ENCODE results near the gene OLFM4.

DNA sequence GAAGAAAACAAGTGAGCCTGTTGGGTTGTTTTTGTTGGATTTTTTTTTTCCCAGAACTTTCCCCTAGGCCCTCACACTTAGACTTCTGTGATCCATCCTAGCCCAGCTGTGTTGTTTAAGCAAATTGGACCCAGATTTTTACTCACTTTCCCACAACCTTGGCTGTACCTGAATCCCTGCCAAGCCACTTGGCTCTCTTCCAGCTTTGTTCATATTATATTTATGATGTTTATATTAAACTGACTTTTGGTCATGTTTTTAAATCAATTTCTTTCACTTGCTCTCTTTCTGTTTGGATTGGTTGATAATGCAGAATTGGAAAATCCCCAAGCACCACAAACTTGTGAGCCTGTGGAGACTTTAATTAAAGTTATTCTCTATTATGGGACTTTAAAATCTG, 16.6 kb downstream of the OLFM4 start:
- TF ChIP-seq, protein P1, sequence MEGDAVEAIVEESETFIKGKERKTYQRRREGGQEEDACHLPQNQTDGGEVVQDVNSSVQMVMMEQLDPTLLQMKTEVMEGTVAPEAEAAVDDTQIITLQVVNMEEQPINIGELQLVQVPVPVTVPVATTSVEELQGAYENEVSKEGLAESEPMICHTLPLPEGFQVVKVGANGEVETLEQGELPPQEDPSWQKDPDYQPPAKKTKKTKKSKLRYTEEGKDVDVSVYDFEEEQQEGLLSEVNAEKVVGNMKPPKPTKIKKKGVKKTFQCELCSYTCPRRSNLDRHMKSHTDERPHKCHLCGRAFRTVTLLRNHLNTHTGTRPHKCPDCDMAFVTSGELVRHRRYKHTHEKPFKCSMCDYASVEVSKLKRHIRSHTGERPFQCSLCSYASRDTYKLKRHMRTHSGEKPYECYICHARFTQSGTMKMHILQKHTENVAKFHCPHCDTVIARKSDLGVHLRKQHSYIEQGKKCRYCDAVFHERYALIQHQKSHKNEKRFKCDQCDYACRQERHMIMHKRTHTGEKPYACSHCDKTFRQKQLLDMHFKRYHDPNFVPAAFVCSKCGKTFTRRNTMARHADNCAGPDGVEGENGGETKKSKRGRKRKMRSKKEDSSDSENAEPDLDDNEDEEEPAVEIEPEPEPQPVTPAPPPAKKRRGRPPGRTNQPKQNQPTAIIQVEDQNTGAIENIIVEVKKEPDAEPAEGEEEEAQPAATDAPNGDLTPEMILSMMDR (IDR thresholded peaks at IDR 0.05; ENCODE audit: extremely low read depth in 1 of 2, insufficient read depth in 1 of 2, low read depth in 1 of 2, low read length in 2 of 2) = no peak
- TF ChIP-seq POLR2A (IDR thresholded peaks at IDR 0.05; ENCODE audit: low read depth, low read length) (no peak), POLR2AphosphoS5 (IDR thresholded peaks at IDR 0.05; ENCODE audit: insufficient read depth, low read depth, low read length) (no peak), MYC (IDR thresholded peaks at IDR 0.05; ENCODE audit: low read depth, low read length) (no peak), EZH2 (IDR thresholded peaks at IDR 0.05; ENCODE audit: borderline replicate concordance, low read depth, low read length, severe bottlenecking) (no peak)
- TF ChIP-seq, protein P2, sequence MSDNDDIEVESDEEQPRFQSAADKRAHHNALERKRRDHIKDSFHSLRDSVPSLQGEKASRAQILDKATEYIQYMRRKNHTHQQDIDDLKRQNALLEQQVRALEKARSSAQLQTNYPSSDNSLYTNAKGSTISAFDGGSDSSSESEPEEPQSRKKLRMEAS (IDR thresholded peaks at IDR 0.05; ENCODE audit: insufficient read depth, insufficient read length) = no peak

All from endothelial cell of umbilical vein (primary cell).